HFFc6 (cell line): ENCODE results near the gene INSYN2A. TPM values are rescaled to one million over a fixed set of nuclear protein-coding genes. Genes with fewer than 3 reads are reported as not detected.
A peak's percentile ranks its signal among the peaks of the same experiment; 100 is the strongest.

Experiments used
- DNase-seq: peaks from one replicate; pipeline ENCODE4 v3.0.0-alpha.2; 2018
- H3K27ac Mint-ChIP-seq: 2 replicates; pipeline ENCODE4 v1.8.0; 2020; ENCODE audit warnings: mild to moderate bottlenecking, mixed read lengths
- H3K27me3 Mint-ChIP-seq: 2 replicates; pipeline ENCODE4 v1.8.0; 2021; ENCODE audit warnings: mild to moderate bottlenecking, moderate library complexity, mixed read lengths; ENCODE audit not compliant: insufficient read depth
- H3K36me3 Mint-ChIP-seq: 2 replicates; pipeline ENCODE4 v1.8.0; 2021; ENCODE audit warnings: low read depth, mixed read lengths
- H3K4me1 Mint-ChIP-seq: 2 replicates; pipeline ENCODE4 v1.8.0; 2020; ENCODE audit warnings: low read depth, mixed read lengths
- H3K4me3 Mint-ChIP-seq: 2 replicates; pipeline ENCODE4 v1.8.0; 2020; ENCODE audit warnings: mild to moderate bottlenecking, moderate library complexity, mixed read lengths
- H3K9me3 Mint-ChIP-seq: 2 replicates; pipeline ENCODE4 v1.8.0; 2020; ENCODE audit warnings: mild to moderate bottlenecking, mixed read lengths
- total RNA-seq, 6 experiments: library from RNA; stranded (reverse); fragmentation: NEBNext Ultra II Directional; extraction: Animal tissue kit (Norgen Biotek cat#: 25700); gene quantifications; 2 replicates in 1 of 6; 3 replicates in 5 of 6; pipeline ENCODE4 v1.2.3, GENCODE V29; 2021
- TF ChIP-seq, protein P1 (sequence below): fragments of 200-600 bp; sonication (generic); IDR thresholded peaks from 2 replicates; pipeline ENCODE4 v1.5.0; 2021; ENCODE audit warnings: antibody characterized with exemption, mild to moderate bottlenecking

The INSYN2A gene
- total RNA-seq, 6 experiments from 2014 or later = 0.05 to 0.24 (median 0.20) TPM

DNA sequence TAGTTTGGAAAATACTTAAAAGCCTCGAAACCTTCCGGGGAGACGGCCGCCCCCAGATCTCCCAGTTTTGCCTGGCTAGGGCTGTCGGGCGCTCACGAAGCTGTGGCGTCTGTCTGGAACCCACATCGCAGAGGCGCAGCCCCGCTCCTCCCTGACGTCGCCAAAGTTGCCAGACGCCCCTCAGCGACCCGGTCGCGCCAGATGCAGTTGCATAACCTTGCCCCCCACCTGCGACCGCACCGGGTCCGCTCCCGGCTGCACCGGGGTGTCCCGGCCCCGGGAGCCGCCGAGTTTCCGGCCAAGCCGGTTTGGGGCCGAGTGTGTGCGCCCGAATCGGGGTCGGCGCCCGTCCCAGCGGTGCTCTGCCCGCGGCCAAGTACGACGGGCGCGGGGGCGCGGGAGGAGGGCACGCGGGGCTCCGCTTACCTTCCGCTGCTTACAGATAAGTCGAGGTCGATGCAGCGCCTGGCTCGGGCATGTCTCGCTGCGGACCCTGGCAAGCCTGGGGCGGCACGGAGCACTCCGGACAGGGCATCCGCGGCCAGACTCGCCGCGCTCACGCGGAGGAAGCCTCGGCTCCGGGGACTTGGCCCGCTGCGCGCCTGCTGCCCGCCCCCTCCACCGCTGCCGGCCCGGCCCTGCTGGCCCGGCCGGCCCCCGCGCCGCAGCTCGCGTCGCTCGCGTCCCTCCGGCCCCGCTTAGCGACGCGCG is 665 bp downstream of the INSYN2A start:
- TF ChIP-seq, protein P1, sequence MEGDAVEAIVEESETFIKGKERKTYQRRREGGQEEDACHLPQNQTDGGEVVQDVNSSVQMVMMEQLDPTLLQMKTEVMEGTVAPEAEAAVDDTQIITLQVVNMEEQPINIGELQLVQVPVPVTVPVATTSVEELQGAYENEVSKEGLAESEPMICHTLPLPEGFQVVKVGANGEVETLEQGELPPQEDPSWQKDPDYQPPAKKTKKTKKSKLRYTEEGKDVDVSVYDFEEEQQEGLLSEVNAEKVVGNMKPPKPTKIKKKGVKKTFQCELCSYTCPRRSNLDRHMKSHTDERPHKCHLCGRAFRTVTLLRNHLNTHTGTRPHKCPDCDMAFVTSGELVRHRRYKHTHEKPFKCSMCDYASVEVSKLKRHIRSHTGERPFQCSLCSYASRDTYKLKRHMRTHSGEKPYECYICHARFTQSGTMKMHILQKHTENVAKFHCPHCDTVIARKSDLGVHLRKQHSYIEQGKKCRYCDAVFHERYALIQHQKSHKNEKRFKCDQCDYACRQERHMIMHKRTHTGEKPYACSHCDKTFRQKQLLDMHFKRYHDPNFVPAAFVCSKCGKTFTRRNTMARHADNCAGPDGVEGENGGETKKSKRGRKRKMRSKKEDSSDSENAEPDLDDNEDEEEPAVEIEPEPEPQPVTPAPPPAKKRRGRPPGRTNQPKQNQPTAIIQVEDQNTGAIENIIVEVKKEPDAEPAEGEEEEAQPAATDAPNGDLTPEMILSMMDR = no peak
- Mint-ChIP-seq H3K4me1 (peaks cover 15% of the 10 kb centered on the region), H3K4me3 (peak overlapping the region; percentile 62), H3K36me3 (no peaks in the 10 kb centered on the region), H3K27ac (no peak overlapping the region), H3K27me3 (peaks cover 2% of the 10 kb centered on the region), H3K9me3 (no peaks in the 10 kb centered on the region)
- no peak for DNase-seq

DNA sequence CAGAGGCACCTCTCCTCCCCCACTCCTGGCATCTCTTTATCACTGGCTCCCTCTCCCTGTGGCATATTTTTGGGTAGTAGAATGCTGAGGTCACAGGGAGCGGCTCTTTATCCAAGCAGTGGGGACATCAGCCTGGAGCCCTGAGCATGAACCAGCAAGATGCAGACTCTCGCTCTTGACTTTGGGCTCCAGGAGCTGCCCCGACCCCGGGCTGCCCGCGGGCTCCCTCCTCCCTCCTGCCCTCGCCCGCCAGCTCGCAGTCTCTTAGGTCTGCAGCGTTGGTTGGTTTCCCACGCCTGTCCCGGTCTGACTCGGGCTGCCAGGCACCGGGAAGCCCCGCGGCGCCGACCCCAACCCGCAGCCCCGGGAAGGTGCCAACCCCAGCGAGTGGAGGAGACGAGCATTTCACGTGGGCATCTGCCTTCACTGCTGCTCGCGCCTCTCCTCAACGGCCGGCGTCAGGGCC is 1.3 kb downstream of the INSYN2A start:
- Mint-ChIP-seq H3K27me3 (peaks cover 2% of the 10 kb centered on the region), H3K4me3 (peak overlapping the region; percentile 62), H3K4me1 (peaks cover 15% of the 10 kb centered on the region), H3K9me3 (no peaks in the 10 kb centered on the region), H3K36me3 (no peaks in the 10 kb centered on the region), H3K27ac (no peak overlapping the region)
- peak; percentile 4 for DNase-seq
- TF ChIP-seq, protein P1 = no peak

DNA sequence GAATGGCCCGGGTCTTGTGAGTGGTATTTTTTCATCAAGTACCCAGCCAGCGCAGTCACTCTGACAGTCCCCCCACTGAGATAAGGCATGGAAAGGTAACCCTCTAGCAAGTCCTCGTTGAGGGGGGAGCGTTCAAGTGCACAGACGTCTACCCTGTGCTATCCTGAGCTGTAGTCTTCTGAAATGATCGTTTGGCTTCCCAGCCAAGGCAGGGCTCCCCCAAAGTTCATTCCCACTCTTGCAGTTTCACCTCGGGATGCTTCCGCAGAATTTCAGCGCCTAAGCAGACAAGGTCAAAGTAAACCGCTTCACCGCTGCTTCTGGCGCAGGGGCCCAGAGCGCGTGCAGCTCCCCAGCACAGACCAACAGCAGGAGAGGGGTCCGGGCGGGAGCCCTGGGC is 1.8 kb downstream of the INSYN2A start:
- DNase-seq = no peak
- TF ChIP-seq, protein P1 = no peak
- Mint-ChIP-seq H3K27me3 (peaks cover 2% of the 10 kb centered on the region), H3K9me3 (no peaks in the 10 kb centered on the region), H3K4me3 (no peak overlapping the region), H3K27ac (no peak overlapping the region), H3K36me3 (no peaks in the 10 kb centered on the region), H3K4me1 (peaks cover 15% of the 10 kb centered on the region)

- H3K4me3 Mint-ChIP-seq = no peak overlapping the region
- H3K4me1 Mint-ChIP-seq = peaks cover 15% of the 10 kb centered on the region
- TF ChIP-seq, protein P1 = no peak
- no peak overlapping the region for H3K27ac Mint-ChIP-seq
- H3K9me3 Mint-ChIP-seq = no peaks in the 10 kb centered on the region
- peaks cover 2% of the 10 kb centered on the region for H3K27me3 Mint-ChIP-seq
- H3K36me3 Mint-ChIP-seq = no peaks in the 10 kb centered on the region
- no peak for DNase-seq
Observed at GRCh38 chr10:127194111-127194510, 2.3 kb downstream of the INSYN2A start.

GRCh38 chr10:127193125-127193524 is 3.3 kb downstream of the INSYN2A start:
- Mint-ChIP-seq H3K4me1 (peaks cover 9% of the 10 kb centered on the region), H3K4me3 (no peak overlapping the region), H3K36me3 (no peaks in the 10 kb centered on the region), H3K9me3 (no peaks in the 10 kb centered on the region), H3K27me3 (peaks cover 2% of the 10 kb centered on the region), H3K27ac (no peak overlapping the region)
- TF ChIP-seq, protein P1 = no peak
- DNase-seq = no peak
